ENCODE measurements around the gene TM7SF2.

Gene TM7SF2

GRCh38 chr11:65090628-65091027, 21.0 kb upstream of the TM7SF2 start:
- no peak for DNase-seq

GRCh38 chr11:65095427-65095826, 16.2 kb upstream of the TM7SF2 start:
- no peak for DNase-seq

- DNase-seq, result peak; percentile 85 to 91
These were observed 15.5 kb upstream of the TM7SF2 start, which contains the start of gene VPS51 for GRCh38 chr11:65095974-65096806. Gene VPS51 (plus strand): TSS chr11:65096214. CDS start chr11:65096251, 37 bp downstream.

- DNase-seq, result no peak
These were observed 14.7 kb upstream of the TM7SF2 start for GRCh38 chr11:65096926-65097325.

- DNase-seq, result no peak
These were observed 10.9 kb upstream of the TM7SF2 start for GRCh38 chr11:65100674-65101350.

GRCh38 chr11:65102142-65103095, 9.3 kb upstream of the TM7SF2 start:
- no peak for DNase-seq

GRCh38 chr11:65103476-65103875, 8.2 kb upstream of the TM7SF2 start:
- no peak for DNase-seq

GRCh38 chr11:65104628-65105027, 7.0 kb upstream of the TM7SF2 start:
- DNase-seq, result no peak

GRCh38 chr11:65107078-65107477, 4.6 kb upstream of the TM7SF2 start:
- no peak for DNase-seq

GRCh38 chr11:65107751-65108468, 3.8 kb upstream of the TM7SF2 start:
- no peak for DNase-seq

GRCh38 chr11:65108469-65109123, 3.1 kb upstream of the TM7SF2 start:
- DNase-seq, result no peak

GRCh38 chr11:65109231-65110198, 2.2 kb upstream of the TM7SF2 start:
- DNase-seq, result no peak

GRCh38 chr11:65110354-65110861, 1.3 kb upstream of the TM7SF2 start:
- DNase-seq, result peak; percentile 91 to 96

- no peak for DNase-seq
These were observed 421 bp upstream of the TM7SF2 start for GRCh38 chr11:65111159-65111743.

- peak; percentile 77 to 84 for DNase-seq
These were observed 1.1 kb downstream of the TM7SF2 start for GRCh38 chr11:65112546-65113360.

GRCh38 chr11:65113361-65113756, 1.7 kb downstream of the TM7SF2 start:
- no peak for DNase-seq

GRCh38 chr11:65113839-65114238, 2.2 kb downstream of the TM7SF2 start:
- no peak for DNase-seq

- no peak for DNase-seq
These were observed 3.0 kb downstream of the TM7SF2 start for GRCh38 chr11:65114538-65115171.
